Endothelial cell of umbilical vein (primary cell): ENCODE results near the gene NT5DC4. TPM values are rescaled to one million over a fixed set of nuclear protein-coding genes. Genes with fewer than 3 reads are reported as not detected.

Experiments
- BruUV-seq: library from RNA; stranded (reverse); fragments of 400-500 nt; replicated peaks from 2 replicates; lab custom pipeline; 2021; lab: Mats Ljungman, UMichigan
- CTCF ChIA-PET: fragments of 300-600, 350-600 bp; sonication (Branson Sonifier 250); formaldehyde crosslinking; loops from one replicate; lab custom pipeline; 2021; ENCODE audit warnings: antibody characterized with exemption, inconsistent platforms; lab: Charles Lee
- POLR2A ChIA-PET: fragments of 300-600, 350-600 bp; sonication (Branson Sonifier 250); formaldehyde crosslinking; loops from one replicate; lab custom pipeline; 2021; ENCODE audit warnings: antibody characterized with exemption, inconsistent platforms; lab: Charles Lee
- DNase-seq: peaks from one replicate; pipeline ENCODE4 v3.0.0-alpha.2; 2011; ENCODE audit warnings: low read depth, low spot score
- FAIRE-seq: peaks from 2 replicates; lab custom pipeline; 2011; peaks lifted over from hg19 to GRCh38; lab: Jason Lieb, UNC
- H2AFZ ChIP-seq: 2 replicates; pipeline ENCODE4 v1.6.0; 2012; ENCODE audit warnings: low read depth, low read length, control low read depth, inconsistent platforms
- H3K27ac ChIP-seq: 2 replicates; pipeline ENCODE4 v1.5.1; 2011; ENCODE audit warnings: low read depth, mild to moderate bottlenecking, control low read depth, low read length, moderate library complexity; ENCODE audit not compliant: insufficient read depth
- H3K27me3 ChIP-seq, 2 experiments: 2 replicates each; pipeline versions ENCODE4 v1.6.0 to v1.6.1; 2011; ENCODE audit warnings: low read length in 2 of 2, mixed read lengths in 1 of 2; ENCODE audit not compliant: control insufficient read depth in 2 of 2, insufficient read depth in 2 of 2
- H3K36me3 ChIP-seq, 2 experiments: 2 replicates in 1 of 2; 3 replicates in 1 of 2; pipeline ENCODE4 v1.5.1; 2011; ENCODE audit warnings: low read length in 2 of 2, mild to moderate bottlenecking in 1 of 2, moderate library complexity in 1 of 2; ENCODE audit not compliant: control insufficient read depth in 2 of 2, insufficient read depth in 2 of 2; ENCODE audit errors: extremely low read depth in 1 of 2
- H3K4me1 ChIP-seq: 3 replicates; pipeline ENCODE4 v1.5.1; 2011; ENCODE audit warnings: mild to moderate bottlenecking, low read length; ENCODE audit not compliant: control insufficient read depth, insufficient read depth; ENCODE audit errors: extremely low read depth
- H3K4me2 ChIP-seq: 2 replicates; pipeline ENCODE4 v1.6.1; 2011; ENCODE audit warnings: low read length, control low read depth, mixed read lengths; ENCODE audit not compliant: insufficient read depth
- H3K4me3 ChIP-seq, 3 experiments: fragments of 200-600 bp in 1 of 3; sonication (generic), shearing (Covaris generic) in 1 of 3; replicated peaks in 1 of 3; 2 replicates each; pipeline ENCODE4 v1.5.1; 2011 to 2016; ENCODE audit warnings: control low read depth in 3 of 3, low read length in 3 of 3, mild to moderate bottlenecking in 2 of 3, inconsistent platforms in 1 of 3, low read depth in 1 of 3, moderate library complexity in 1 of 3; ENCODE audit not compliant: insufficient read depth in 1 of 3
- H3K79me2 ChIP-seq: 2 replicates; pipeline ENCODE4 v1.6.0; 2012; ENCODE audit warnings: low read length, inconsistent platforms; ENCODE audit not compliant: control insufficient read depth, insufficient read depth
- H3K9ac ChIP-seq: replicated peaks from 2 replicates; pipeline ENCODE3; 2011; ENCODE audit warnings: low read length, control low read depth; ENCODE audit not compliant: insufficient read depth; ENCODE audit errors: extremely low read depth
- H3K9me1 ChIP-seq: replicated peaks from 3 replicates; pipeline ENCODE4 v1.6.0; 2011; ENCODE audit warnings: mild to moderate bottlenecking, low read length; ENCODE audit not compliant: control insufficient read depth, insufficient read depth; ENCODE audit errors: extremely low read depth
- H3K9me3 ChIP-seq: replicated peaks from 2 replicates; pipeline ENCODE4 v1.5.1; 2012; ENCODE audit warnings: low read length, inconsistent platforms; ENCODE audit not compliant: control insufficient read depth, insufficient read depth
- H4K20me1 ChIP-seq: replicated peaks from 2 replicates; pipeline ENCODE3; 2011; ENCODE audit warnings: mild to moderate bottlenecking, low read length; ENCODE audit not compliant: control insufficient read depth, insufficient read depth; ENCODE audit errors: extremely low read depth
- CTCF ChIP-seq, 2 donors: IDR thresholded peaks; 1 replicate in 1 of 2; 2 replicates in 1 of 2; pipeline ENCODE4 v1.5.1; 2011; ENCODE audit warnings: low read length in 2 of 2, mild to moderate bottlenecking in 2 of 2, moderate library complexity in 2 of 2, control low read depth in 1 of 2, inconsistent platforms in 1 of 2, low read depth in 1 of 2; ENCODE audit not compliant: insufficient read depth in 1 of 2; ENCODE audit errors: extremely low read depth in 1 of 2
- EZH2 ChIP-seq: IDR thresholded peaks from 2 replicates; pipeline ENCODE4 v1.6.1; 2012; ENCODE audit warnings: borderline replicate concordance, low read depth, mild to moderate bottlenecking, moderate library complexity, low read length, inconsistent platforms; ENCODE audit not compliant: severe bottlenecking
- FOS ChIP-seq: IDR thresholded peaks from 2 replicates; pipeline ENCODE4 v1.6.1; 2011; ENCODE audit warnings: mild to moderate bottlenecking, low read length, moderate library complexity, borderline replicate concordance; ENCODE audit not compliant: insufficient read depth
- GATA2 ChIP-seq: IDR thresholded peaks from 2 replicates; pipeline ENCODE4 v1.7.0; 2011; ENCODE audit warnings: low read depth, mild to moderate bottlenecking, moderate library complexity, mixed read lengths, low read length; ENCODE audit not compliant: insufficient read length, insufficient read depth
- JUN ChIP-seq: IDR thresholded peaks from 2 replicates; pipeline ENCODE4 v1.6.1; 2011; ENCODE audit warnings: borderline replicate concordance, low read depth; ENCODE audit not compliant: insufficient read length, insufficient read depth
- MAX ChIP-seq: IDR thresholded peaks from 2 replicates; pipeline ENCODE4 v1.6.1; 2011; ENCODE audit not compliant: insufficient read depth, insufficient read length
- MYC ChIP-seq: IDR thresholded peaks from one replicate; pipeline ENCODE4 v1.6.1; 2011; ENCODE audit warnings: mild to moderate bottlenecking, low read depth, low read length
- POLR2A ChIP-seq: IDR thresholded peaks from 2 replicates; pipeline ENCODE4 v1.6.1; 2012; ENCODE audit warnings: low read depth, mild to moderate bottlenecking, control low read depth, low read length
- POLR2AphosphoS5 ChIP-seq: IDR thresholded peaks from 2 replicates; pipeline ENCODE4 v1.6.1; 2012; ENCODE audit warnings: low read depth, mild to moderate bottlenecking, control low read depth, low read length, moderate library complexity; ENCODE audit not compliant: insufficient read depth
- dilution Hi-C: fragments of 300-500 bp; cut with MboI; formaldehyde crosslinking; loops from one replicate; pipeline ENCODE4 v1.15.0; 2019; ENCODE audit warnings: low sequenced_read_pairs; ENCODE audit not compliant: extremely low pct_ligation_motif_present
- intact Hi-C: fragments of 100-400 bp; cut with micrococcal nuclease; formaldehyde crosslinking; loops from one replicate; pipeline ENCODE4 v1.10.0; 2022
- polyA plus RNA-seq, 4 experiments: library from polyadenylated mRNA; depleted of rRNA in 3 of 4; stranded (reverse) in 3 of 4; unstranded in 1 of 4; fragments of >200 nt; gene quantifications; 2 replicates each; pipeline versions ENCODE4 v1.2.1 to v1.2.3, GENCODE V29; 2011 to 2012; ENCODE audit warnings: missing spikeins in 1 of 4
- total RNA-seq: library from RNA; stranded (reverse); gene quantifications from 2 replicates; pipeline ENCODE4 v1.2.3, GENCODE V29; 2021

NT5DC4 gene
- total and polyA plus RNA-seq, 2 donors (not counting 3 experiments of a cell fraction or from before 2014, with no cell fraction given), result not detected

- FAIRE-seq, result no peak
Measured at GRCh38 chr2:112777036-112777435, 56.2 kb downstream of the NT5DC4 start.

More at GRCh38 chr2:112777036-112777435, 56.2 kb downstream of the NT5DC4 start:
- Histone ChIP-seq H3K79me2 (no peaks in the 10 kb centered on the region), H3K4me3 (no peak overlapping the region), H3K4me2 (no peak overlapping the region), H4K20me1 (no peaks in the 10 kb centered on the region), H3K36me3 (no peaks in the 10 kb centered on the region), H3K9me3 (no peaks in the 10 kb centered on the region), H3K27ac (no peak overlapping the region), H3K27me3 (no peaks in the 10 kb centered on the region), H3K9me1 (no peaks in the 10 kb centered on the region), H3K9ac (no peak overlapping the region), H3K4me1 (no peaks in the 10 kb centered on the region), H2AFZ (no peak overlapping the region)
- BruUV-seq, result no TSS peak
- DNase-seq, result no peak
- TF ChIP-seq GATA2 (no peak), CTCF (IDR thresholded peaks at IDR 0.05; ENCODE audit: extremely low read depth in 1 of 2, insufficient read depth in 1 of 2, low read depth in 1 of 2, low read length in 2 of 2) (no peak), JUN (no peak), EZH2 (no peak), MYC (no peak), MAX (no peak), POLR2A (no peak), FOS (no peak), POLR2AphosphoS5 (no peak)
- intact Hi-C loops, result no loop called here
- CTCF ChIA-PET, result no interaction called here
- POLR2A ChIA-PET, result no interaction called here
- dilution Hi-C loops, result no loop called here
